Liver (tissue), 9 donors: ENCODE data around the gene RFTN2. TPM values are rescaled to one million over a fixed set of nuclear protein-coding genes. Genes with fewer than 3 reads are reported as not detected.

Source experiments
- DNase-seq: peaks from one replicate; pipeline ENCODE4 v3.0.0-alpha.2; 2017; ENCODE audit warnings: low spot score
- H3K27ac ChIP-seq, 2 donors: one replicate each; pipeline ENCODE4 v1.7.0; 2013; ENCODE audit warnings: inconsistent platforms in 2 of 2, low read length in 2 of 2, control low read depth in 1 of 2, low read depth in 1 of 2, mild to moderate bottlenecking in 1 of 2
- H3K27me3 ChIP-seq, 4 donors: one replicate each; pipeline versions ENCODE4 v1.6.1 to v1.7.0; 2013; ENCODE audit warnings: low read length in 3 of 4, inconsistent platforms in 1 of 4, mild to moderate bottlenecking in 1 of 4, moderate library complexity in 1 of 4; ENCODE audit not compliant: control insufficient read depth in 4 of 4, insufficient read depth in 4 of 4
- H3K36me3 ChIP-seq, 4 donors: one replicate each; pipeline versions ENCODE4 v1.6.1 to v1.7.0; 2013; ENCODE audit warnings: low read length in 3 of 4, mild to moderate bottlenecking in 3 of 4, low read depth in 1 of 4, moderate library complexity in 1 of 4; ENCODE audit not compliant: control insufficient read depth in 4 of 4, insufficient read depth in 3 of 4
- H3K4me1 ChIP-seq, 4 donors: one replicate each; pipeline versions ENCODE4 v1.6.1 to v1.7.0; 2013; ENCODE audit warnings: low read length in 3 of 4, mild to moderate bottlenecking in 3 of 4, moderate library complexity in 1 of 4; ENCODE audit not compliant: control insufficient read depth in 4 of 4, insufficient read depth in 4 of 4
- H3K4me3 ChIP-seq, 3 donors: one replicate each; pipeline versions ENCODE4 v1.6.1 to v1.7.0; 2013; ENCODE audit warnings: low read length in 3 of 3, control low read depth in 1 of 3, low read depth in 1 of 3, mild to moderate bottlenecking in 1 of 3
- H3K9ac ChIP-seq, 2 donors: one replicate each; pipeline ENCODE4 v1.7.0; 2013; ENCODE audit warnings: low read length in 2 of 2, mild to moderate bottlenecking in 2 of 2, moderate library complexity in 2 of 2, control low read depth in 1 of 2, low read depth in 1 of 2
- H3K9me3 ChIP-seq, 4 donors: one replicate each; pipeline versions ENCODE4 v1.6.1 to v1.7.0; 2013; ENCODE audit warnings: low read length in 3 of 4; ENCODE audit not compliant: control insufficient read depth in 4 of 4
- ATF3 ChIP-seq: IDR thresholded peaks from 2 replicates; pipeline ENCODE4 v1.6.1; 2016; ENCODE audit warnings: antibody characterized with exemption
- CTCF ChIP-seq: fragments of 150-350 bp; IDR thresholded peaks from 2 replicates; pipeline ENCODE4 v1.5.1; 2017; ENCODE audit warnings: improper control_type of control experiment, low read depth, low read length; ENCODE audit not compliant: missing input control
- EGR1 ChIP-seq, 2 donors: IDR thresholded peaks; 2 replicates each; pipeline ENCODE4 v1.6.1; 2016 to 2018; ENCODE audit warnings: antibody characterized with exemption in 2 of 2, low read depth in 2 of 2
- FOXA1 ChIP-seq: IDR thresholded peaks from 2 replicates; pipeline ENCODE4 v1.6.1; 2016; ENCODE audit warnings: antibody characterized with exemption
- HNF4A ChIP-seq, 2 donors: conservative IDR thresholded peaks; 2 replicates each; pipeline ENCODE4 v1.6.1; 2016; ENCODE audit warnings: antibody characterized with exemption in 2 of 2, mild to moderate bottlenecking in 2 of 2
- HNF4G ChIP-seq: IDR thresholded peaks from 2 replicates; pipeline ENCODE4 v1.6.1; 2016; ENCODE audit warnings: antibody characterized with exemption
- JUND ChIP-seq, 2 donors: IDR thresholded peaks; 2 replicates each; pipeline ENCODE4 v1.6.1; 2016; ENCODE audit warnings: antibody characterized with exemption in 2 of 2
- RAD21 ChIP-seq, 2 donors: IDR thresholded peaks; 2 replicates each; pipeline ENCODE4 v1.6.1; 2016; ENCODE audit warnings: antibody characterized with exemption in 2 of 2, mild to moderate bottlenecking in 2 of 2
- REST ChIP-seq: IDR thresholded peaks from 2 replicates; pipeline ENCODE4 v1.6.1; 2016; ENCODE audit warnings: antibody characterized with exemption, mild to moderate bottlenecking
- RXRA ChIP-seq, 2 donors: IDR thresholded peaks; 2 replicates each; pipeline ENCODE4 v1.6.1; 2017 to 2018; ENCODE audit warnings: antibody characterized with exemption in 2 of 2, mild to moderate bottlenecking in 1 of 2
- TAF1 ChIP-seq: conservative IDR thresholded peaks from 2 replicates; pipeline ENCODE4 v1.6.1; 2016; ENCODE audit warnings: antibody characterized with exemption, mild to moderate bottlenecking
- YY1 ChIP-seq: IDR thresholded peaks from 2 replicates; pipeline ENCODE4 v1.6.1; 2016; ENCODE audit warnings: antibody characterized with exemption, mild to moderate bottlenecking
- ZBTB33 ChIP-seq: IDR thresholded peaks from 2 replicates; pipeline ENCODE4 v1.6.1; 2016; ENCODE audit warnings: antibody characterized with exemption
- WGBS: extraction: QIAGEN DNeasy Blood & Tissue Kit; methylation state at CpG from one replicate; pipeline ENCODE4 v1.1.7; 2013; 5-methylcytosine and 5-hydroxymethylcytosine counted together
- polyA plus RNA-seq, 2 donors: library from polyadenylated mRNA; stranded (reverse) in 1 of 2; unstranded in 1 of 2; fragments of 200-250 nt in 1 of 2; fragments of >200 nt in 1 of 2; fragmentation: Nextera tagmentation in 1 of 2; extraction: Ambion mirVana in 1 of 2; gene quantifications; one replicate each; pipeline versions ENCODE4 v1.2.1 to v1.2.3, GENCODE V29; 2013 to 2015
- total RNA-seq, 2 donors: library from RNA; depleted of rRNA; stranded (reverse); fragments of >200 nt; gene quantifications; one replicate each; pipeline ENCODE4 v1.2.3, GENCODE V29; 2014
- donor health status: healthy.
- donor health status: healthy.
- donor health status: healthy.
- donor health status: healthy.
- donor health status: healthy.

The RFTN2 gene
- total and polyA plus RNA-seq, 4 donors = 0.40 to 4.2 (median 1.2) TPM

- DNase-seq = no peak
- 21% methylated on average over 3 of the region's 3 CpGs for WGBS
- TF ChIP-seq HNF4A (conservative IDR thresholded peaks at IDR 0.05) (peak; percentile 33 to 47), YY1 (peak; percentile 14), FOXA1 (no peak), RAD21 (IDR thresholded peaks at IDR 0.05) (peak; percentile 11 to 19), REST (no peak), TAF1 (no peak), RXRA (IDR thresholded peaks at IDR 0.05) (peak in 1 of 2 donors; percentile 28)
- Histone ChIP-seq H3K9ac (no peak overlapping the region), H3K27me3 (no peaks in the 10 kb centered on the region), H3K9me3 (peaks cover 0 to 2% (median 0%) of the 10 kb centered on the region in 4 donors), H3K36me3 (no peaks in the 10 kb centered on the region), H3K4me1 (peaks cover 0 to 7% (median 0%) of the 10 kb centered on the region in 4 donors), H3K4me3 (no peak overlapping the region), H3K27ac (no peak overlapping the region)
Measured at GRCh38 chr2:197576631-197577030, 98.8 kb downstream of the RFTN2 start.

GRCh38 chr2:197575987-197576386 lies 99.4 kb downstream of the RFTN2 start:
- H3K4me3 ChIP-seq = no peak overlapping the region
- H3K27ac ChIP-seq = no peak overlapping the region
- DNase-seq = no peak
- 96% methylated on average over 2 of the region's 2 CpGs for WGBS
- H3K36me3 ChIP-seq = no peaks in the 10 kb centered on the region
- no peaks in the 10 kb centered on the region for H3K27me3 ChIP-seq
- peaks cover 0 to 7% (median 0%) of the 10 kb centered on the region in 4 donors for H3K4me1 ChIP-seq
- TF ChIP-seq ZBTB33 (no peak), RXRA (IDR thresholded peaks at IDR 0.05) (no peak), ATF3 (no peak), EGR1 (IDR thresholded peaks at IDR 0.05; ENCODE audit: low read depth in 2 of 2) (no peak), RAD21 (IDR thresholded peaks at IDR 0.05) (no peak), CTCF (no peak), HNF4G (no peak), FOXA1 (no peak), TAF1 (no peak), JUND (IDR thresholded peaks at IDR 0.05) (no peak), REST (no peak)
- H3K9me3 ChIP-seq = peaks cover 0 to 2% (median 0%) of the 10 kb centered on the region in 4 donors
- H3K9ac ChIP-seq = no peak overlapping the region
